GM19463 (cell line): ENCODE measurements around the gene RAPGEF4.

ENCODE experiments used
- ATAC-seq: cut with Tn5 transposase; IDR thresholded peaks from one replicate; pipeline ENCODE4 v1.9.1; 2021; ENCODE audit warnings: mild to moderate bottlenecking, moderate library complexity; ENCODE audit not compliant: unreplicated experiment

The RAPGEF4 gene

GRCh38 chr2:173053043-173053699, 317.5 kb downstream of the RAPGEF4 start:
- no peak for ATAC-seq

- no peak for ATAC-seq
These were observed 318.8 kb downstream of the RAPGEF4 start for GRCh38 chr2:173054466-173054865.

GRCh38 chr2:173056705-173057364, 321.2 kb downstream of the RAPGEF4 start:
- ATAC-seq: no peak

- no peak for ATAC-seq
These were observed 322.5 kb downstream of the RAPGEF4 start for GRCh38 chr2:173058097-173058496.

- no peak for ATAC-seq
These were observed 323.0 kb downstream of the RAPGEF4 start for GRCh38 chr2:173058673-173059072.

GRCh38 chr2:173059292-173059691, 323.6 kb downstream of the RAPGEF4 start:
- ATAC-seq: no peak

GRCh38 chr2:173059971-173060461, 324.4 kb downstream of the RAPGEF4 start:
- ATAC-seq: no peak

GRCh38 chr2:173062801-173063200, 327.2 kb downstream of the RAPGEF4 start:
- ATAC-seq: no peak

- ATAC-seq: no peak
These were observed 328.6 kb downstream of the RAPGEF4 start for GRCh38 chr2:173064151-173064805.

GRCh38 chr2:173066887-173067676, 331.4 kb downstream of the RAPGEF4 start:
- ATAC-seq: no peak

GRCh38 chr2:173075056-173075780, 339.6 kb downstream of the RAPGEF4 start:
- ATAC-seq: no peak

- peak; percentile 71 for ATAC-seq
These were observed 340.3 kb downstream of the RAPGEF4 start, which contains the start of gene MAP3K20 for GRCh38 chr2:173075781-173076580. Gene MAP3K20, plus strand, starts transcription at chr2:173075846. Its CDS starts 15,186 bp downstream, at chr2:173091032.

- peak; percentile 33 for ATAC-seq
These were observed 341.1 kb downstream of the RAPGEF4 start for GRCh38 chr2:173076581-173077345.

GRCh38 chr2:173077506-173078177, 342.0 kb downstream of the RAPGEF4 start:
- ATAC-seq: no peak

GRCh38 chr2:173079141-173079540, 343.5 kb downstream of the RAPGEF4 start:
- no peak for ATAC-seq

GRCh38 chr2:173079973-173080860, 344.6 kb downstream of the RAPGEF4 start:
- no peak for ATAC-seq

- ATAC-seq: no peak
These were observed 351.0 kb downstream of the RAPGEF4 start for GRCh38 chr2:173086518-173087213.
